ENCODE results near the gene CELSR1.

Gene CELSR1

DNA sequence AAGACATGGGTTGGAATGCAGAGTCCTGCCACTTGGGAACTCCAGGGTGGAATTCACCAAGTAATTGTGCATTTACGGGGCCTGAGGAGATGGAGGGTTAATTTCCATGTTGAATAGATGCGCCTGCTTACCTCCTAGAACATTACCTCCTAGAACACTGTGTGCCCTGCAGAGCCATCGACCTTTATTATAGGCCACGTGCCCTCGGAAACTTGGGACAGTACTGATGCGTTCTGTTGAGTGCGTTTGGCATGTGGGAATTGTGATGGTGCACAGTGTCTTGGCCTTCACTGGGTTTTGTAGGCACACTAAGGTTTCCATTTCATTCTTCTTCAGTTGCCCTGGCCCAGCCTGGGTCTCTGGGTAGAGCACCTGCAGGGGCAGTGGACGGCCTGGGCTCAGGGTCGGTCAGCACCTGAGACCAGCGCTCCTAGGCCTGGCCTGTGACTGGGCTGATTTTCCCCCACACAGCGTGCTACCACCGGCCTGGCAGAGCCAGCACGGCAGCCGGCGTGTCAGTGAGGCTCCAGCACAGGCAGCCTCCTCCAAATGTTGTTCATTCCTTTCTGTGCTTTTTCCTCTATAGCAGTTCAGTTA, 189.2 kb downstream of the CELSR1 start:
- Histone ChIP-seq H3K79me2 (ENCODE audit: low read length) (peaks cover 29% of the 10 kb centered on the region), H4K20me1 (ENCODE audit: insufficient read depth, low read length) (no peaks in the 10 kb centered on the region)

GRCh38 chr22:46347646-46348045, 189.8 kb downstream of the CELSR1 start:
- no peaks in the 10 kb centered on the region for H4K20me1 ChIP-seq (ENCODE audit: insufficient read depth, low read length)
- peaks cover 28% of the 10 kb centered on the region for H3K36me3 ChIP-seq (replicated peaks; ENCODE audit: insufficient read depth, low read length)
- H3K4me2 ChIP-seq (ENCODE audit: low read depth, low read length), result no peak overlapping the region
- H3K27ac ChIP-seq (ENCODE audit: low read length), result no peak overlapping the region
- H3K9ac ChIP-seq (ENCODE audit: low read length), result no peak overlapping the region
- H3K79me2 ChIP-seq (ENCODE audit: low read length), result peaks cover 29% of the 10 kb centered on the region
- no peak overlapping the region for H3K4me3 ChIP-seq (ENCODE audit: low read length)
- no peaks in the 10 kb centered on the region for H3K4me1 ChIP-seq (ENCODE audit: low read length)
- no peak overlapping the region for H2AFZ ChIP-seq (ENCODE audit: low read length)
- no peak for DNase-seq
- H3K9me3 ChIP-seq (replicated peaks; ENCODE audit: insufficient read depth, low read length), result no peaks in the 10 kb centered on the region
- no peaks in the 10 kb centered on the region for H3K9me2 ChIP-seq (replicated peaks; ENCODE audit: insufficient read depth, low read length)
- no peak for TF ChIP-seq EZH2 (optimal IDR thresholded peaks at IDR 0.05; ENCODE audit: low read depth, low read length)
- no peak for TF ChIP-seq EZH2phosphoT487 (IDR thresholded peaks at IDR 0.05; ENCODE audit: low read length)
- TF ChIP-seq, protein P1, sequence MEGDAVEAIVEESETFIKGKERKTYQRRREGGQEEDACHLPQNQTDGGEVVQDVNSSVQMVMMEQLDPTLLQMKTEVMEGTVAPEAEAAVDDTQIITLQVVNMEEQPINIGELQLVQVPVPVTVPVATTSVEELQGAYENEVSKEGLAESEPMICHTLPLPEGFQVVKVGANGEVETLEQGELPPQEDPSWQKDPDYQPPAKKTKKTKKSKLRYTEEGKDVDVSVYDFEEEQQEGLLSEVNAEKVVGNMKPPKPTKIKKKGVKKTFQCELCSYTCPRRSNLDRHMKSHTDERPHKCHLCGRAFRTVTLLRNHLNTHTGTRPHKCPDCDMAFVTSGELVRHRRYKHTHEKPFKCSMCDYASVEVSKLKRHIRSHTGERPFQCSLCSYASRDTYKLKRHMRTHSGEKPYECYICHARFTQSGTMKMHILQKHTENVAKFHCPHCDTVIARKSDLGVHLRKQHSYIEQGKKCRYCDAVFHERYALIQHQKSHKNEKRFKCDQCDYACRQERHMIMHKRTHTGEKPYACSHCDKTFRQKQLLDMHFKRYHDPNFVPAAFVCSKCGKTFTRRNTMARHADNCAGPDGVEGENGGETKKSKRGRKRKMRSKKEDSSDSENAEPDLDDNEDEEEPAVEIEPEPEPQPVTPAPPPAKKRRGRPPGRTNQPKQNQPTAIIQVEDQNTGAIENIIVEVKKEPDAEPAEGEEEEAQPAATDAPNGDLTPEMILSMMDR (IDR thresholded peaks at IDR 0.05; ENCODE audit: low read length), result no peak
- H3K27me3 ChIP-seq (replicated peaks; ENCODE audit: insufficient read depth, low read length), result no peaks in the 10 kb centered on the region
- H3F3A ChIP-seq (ENCODE audit: insufficient read depth, low read length), result no peaks in the 10 kb centered on the region

More for the DNA sequence above, 189.2 kb downstream of the CELSR1 start:
- Histone ChIP-seq H3K4me1 (ENCODE audit: low read length) (no peaks in the 10 kb centered on the region), H3K36me3 (replicated peaks; ENCODE audit: insufficient read depth, low read length) (peaks cover 29% of the 10 kb centered on the region), H3K4me3 (ENCODE audit: low read length) (no peak overlapping the region), H3K9me2 (replicated peaks; ENCODE audit: insufficient read depth, low read length) (no peaks in the 10 kb centered on the region), H2AFZ (ENCODE audit: low read length) (no peak overlapping the region), H3F3A (ENCODE audit: insufficient read depth, low read length) (no peaks in the 10 kb centered on the region), H3K4me2 (ENCODE audit: low read depth, low read length) (no peak overlapping the region), H3K27me3 (replicated peaks; ENCODE audit: insufficient read depth, low read length) (no peaks in the 10 kb centered on the region), H3K9me3 (replicated peaks; ENCODE audit: insufficient read depth, low read length) (no peaks in the 10 kb centered on the region), H3K9ac (ENCODE audit: low read length) (no peak overlapping the region), H3K27ac (ENCODE audit: low read length) (no peak overlapping the region)
- TF ChIP-seq, protein P1 (IDR thresholded peaks at IDR 0.05; ENCODE audit: low read length), result no peak
- DNase-seq, result no peak

DNA sequence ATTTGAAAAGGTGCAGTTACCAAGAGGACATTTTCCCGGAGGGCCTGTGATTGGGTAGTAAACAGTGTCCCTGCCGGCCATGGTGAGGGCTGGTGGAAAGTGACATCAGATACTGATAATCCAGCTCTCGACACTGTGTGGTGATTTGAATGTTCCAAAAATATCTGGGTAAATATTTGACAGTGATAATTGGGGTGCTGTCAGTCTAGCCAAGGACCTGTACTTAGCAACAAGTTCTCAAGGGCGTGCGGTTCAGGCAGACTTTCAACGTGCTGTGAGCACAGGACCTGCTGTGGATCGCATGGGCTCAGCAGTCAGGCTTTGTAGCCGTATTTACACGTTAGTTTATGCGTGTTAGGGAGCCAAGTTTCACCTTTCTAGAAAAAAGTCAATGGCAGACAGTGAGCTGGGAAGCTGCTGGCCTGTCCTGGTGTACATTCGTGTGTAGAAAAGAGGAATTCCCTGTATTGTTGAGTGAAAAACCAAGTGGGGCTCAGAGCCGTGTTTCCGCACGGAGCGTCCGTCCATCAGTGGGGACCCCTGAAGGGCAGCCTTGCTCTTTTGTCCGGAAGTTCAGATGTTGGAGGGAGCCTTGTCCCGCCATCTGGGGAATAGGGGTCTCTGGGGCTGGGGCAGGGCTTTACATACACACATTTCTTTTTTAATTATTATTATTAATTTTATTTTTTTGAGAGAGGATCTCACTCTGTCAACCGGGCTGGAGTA, 190.6 kb downstream of the CELSR1 start:
- Histone ChIP-seq H3K79me2 (ENCODE audit: low read length) (peaks cover 36% of the 10 kb centered on the region), H3K4me1 (ENCODE audit: low read length) (no peaks in the 10 kb centered on the region), H3K4me2 (ENCODE audit: low read depth, low read length) (no peak overlapping the region), H3F3A (ENCODE audit: insufficient read depth, low read length) (no peaks in the 10 kb centered on the region), H3K9ac (ENCODE audit: low read length) (no peak overlapping the region), H3K36me3 (replicated peaks; ENCODE audit: insufficient read depth, low read length) (peaks cover 25% of the 10 kb centered on the region), H3K27me3 (replicated peaks; ENCODE audit: insufficient read depth, low read length) (no peaks in the 10 kb centered on the region), H3K9me2 (replicated peaks; ENCODE audit: insufficient read depth, low read length) (no peaks in the 10 kb centered on the region), H3K27ac (ENCODE audit: low read length) (no peak overlapping the region), H3K4me3 (ENCODE audit: low read length) (no peak overlapping the region), H4K20me1 (ENCODE audit: insufficient read depth, low read length) (no peaks in the 10 kb centered on the region), H2AFZ (ENCODE audit: low read length) (no peak overlapping the region), H3K9me3 (replicated peaks; ENCODE audit: insufficient read depth, low read length) (no peaks in the 10 kb centered on the region)
- no peak for DNase-seq
- TF ChIP-seq EZH2phosphoT487 (IDR thresholded peaks at IDR 0.05; ENCODE audit: low read length) (no peak), EZH2 (optimal IDR thresholded peaks at IDR 0.05; ENCODE audit: low read depth, low read length) (no peak)
- TF ChIP-seq, protein P1 (IDR thresholded peaks at IDR 0.05; ENCODE audit: low read length), result no peak
